ENCODE data around the gene FADS2. TPM values are rescaled to one million over a fixed set of nuclear protein-coding genes. Genes with fewer than 3 reads are reported as not detected.

The FADS2 gene
- total and polyA plus RNA-seq, 10 of the 15 experiments (the other 5 are each of a cell fraction or from before 2014, with no cell fraction given), result 3.3 to 313 (median 149) TPM

DNA sequence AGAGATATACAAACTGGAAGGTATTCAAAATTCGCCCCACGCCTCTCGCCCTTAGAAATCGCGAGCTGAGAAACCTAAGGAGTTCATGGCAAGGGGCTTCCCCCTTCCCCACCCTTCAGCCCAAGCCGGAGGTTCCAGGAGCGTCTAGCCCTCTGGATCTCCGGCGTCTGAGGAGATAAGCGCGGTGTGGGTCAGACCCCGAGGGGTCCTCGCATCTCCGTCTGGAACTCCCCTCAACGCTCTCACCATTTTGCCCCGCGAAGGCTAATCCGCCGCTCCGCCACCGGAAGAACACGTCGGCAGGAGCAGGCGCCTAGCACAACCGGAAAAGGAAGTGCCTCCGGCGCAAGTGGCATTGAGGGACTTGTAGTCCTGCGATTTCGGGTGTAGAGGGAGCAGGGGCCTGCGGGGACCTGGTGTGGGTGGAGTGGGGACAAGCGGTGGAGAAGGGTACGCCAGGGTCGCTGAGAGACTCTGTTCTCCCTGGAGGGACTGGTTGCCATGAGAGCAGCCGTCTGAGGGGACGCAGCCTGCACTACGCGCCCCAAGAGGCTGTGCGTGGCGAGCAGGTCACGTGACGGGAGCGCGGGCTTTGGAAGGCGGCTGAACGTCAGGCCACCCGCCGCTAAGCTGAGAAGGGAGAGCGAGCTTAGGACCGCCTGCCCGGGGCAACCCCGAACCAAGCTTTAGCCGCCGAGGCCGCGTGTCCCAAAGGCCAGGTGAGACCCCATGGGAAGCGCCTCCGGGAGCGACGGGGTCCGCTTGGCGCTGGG lies 35.6 kb upstream of the FADS2 start, which contains the start of the genes FEN1 and TMEM258 (continued):
- TF ChIP-seq, protein P1, sequence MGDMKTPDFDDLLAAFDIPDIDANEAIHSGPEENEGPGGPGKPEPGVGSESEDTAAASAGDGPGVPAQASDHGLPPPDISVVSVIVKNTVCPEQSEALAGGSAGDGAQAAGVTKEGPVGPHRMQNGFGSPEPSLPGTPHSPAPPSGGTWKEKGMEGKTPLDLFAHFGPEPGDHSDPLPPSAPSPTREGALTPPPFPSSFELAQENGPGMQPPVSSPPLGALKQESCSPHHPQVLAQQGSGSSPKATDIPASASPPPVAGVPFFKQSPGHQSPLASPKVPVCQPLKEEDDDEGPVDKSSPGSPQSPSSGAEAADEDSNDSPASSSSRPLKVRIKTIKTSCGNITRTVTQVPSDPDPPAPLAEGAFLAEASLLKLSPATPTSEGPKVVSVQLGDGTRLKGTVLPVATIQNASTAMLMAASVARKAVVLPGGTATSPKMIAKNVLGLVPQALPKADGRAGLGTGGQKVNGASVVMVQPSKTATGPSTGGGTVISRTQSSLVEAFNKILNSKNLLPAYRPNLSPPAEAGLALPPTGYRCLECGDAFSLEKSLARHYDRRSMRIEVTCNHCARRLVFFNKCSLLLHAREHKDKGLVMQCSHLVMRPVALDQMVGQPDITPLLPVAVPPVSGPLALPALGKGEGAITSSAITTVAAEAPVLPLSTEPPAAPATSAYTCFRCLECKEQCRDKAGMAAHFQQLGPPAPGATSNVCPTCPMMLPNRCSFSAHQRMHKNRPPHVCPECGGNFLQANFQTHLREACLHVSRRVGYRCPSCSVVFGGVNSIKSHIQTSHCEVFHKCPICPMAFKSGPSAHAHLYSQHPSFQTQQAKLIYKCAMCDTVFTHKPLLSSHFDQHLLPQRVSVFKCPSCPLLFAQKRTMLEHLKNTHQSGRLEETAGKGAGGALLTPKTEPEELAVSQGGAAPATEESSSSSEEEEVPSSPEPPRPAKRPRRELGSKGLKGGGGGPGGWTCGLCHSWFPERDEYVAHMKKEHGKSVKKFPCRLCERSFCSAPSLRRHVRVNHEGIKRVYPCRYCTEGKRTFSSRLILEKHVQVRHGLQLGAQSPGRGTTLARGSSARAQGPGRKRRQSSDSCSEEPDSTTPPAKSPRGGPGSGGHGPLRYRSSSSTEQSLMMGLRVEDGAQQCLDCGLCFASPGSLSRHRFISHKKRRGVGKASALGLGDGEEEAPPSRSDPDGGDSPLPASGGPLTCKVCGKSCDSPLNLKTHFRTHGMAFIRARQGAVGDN (IDR thresholded peaks at IDR 0.05), result peak; percentile 25
- TF ChIP-seq PAX5 (IDR thresholded peaks at IDR 0.05; ENCODE audit: borderline replicate concordance, low read depth, low read length), result peak; percentile 20; the same call in 1 of the 2 replicates
- 0 out of 2 replicates have a peak, but pooled peaks have one; percentile 17 for TF ChIP-seq MTA2 (IDR thresholded peaks at IDR 0.05; ENCODE audit: low read depth)
- TF ChIP-seq TAF1 (IDR thresholded peaks at IDR 0.05; ENCODE audit: borderline replicate concordance, low read depth, low read length), result peak; percentile 91
- peak; percentile 92; the same call in 1 of the 2 replicates for TF ChIP-seq SMAD5 (IDR thresholded peaks at IDR 0.05; ENCODE audit: low read depth)
- TF ChIP-seq BCL11A (IDR thresholded peaks at IDR 0.05; ENCODE audit: low read depth, low read length), result no peak
- TF ChIP-seq SMC3 (IDR thresholded peaks at IDR 0.05; ENCODE audit: borderline replicate concordance, low read length), result no peak; the same call in 1 of the 2 replicates
- peak; percentile 20; the same call in 1 of the 2 replicates for TF ChIP-seq BACH1 (IDR thresholded peaks at IDR 0.05; ENCODE audit: borderline replicate concordance)
- no peak for TF ChIP-seq HDAC6 (IDR thresholded peaks at IDR 0.05; ENCODE audit: unreplicated experiment)
- TF ChIP-seq DPF2 (IDR thresholded peaks at IDR 0.05), result peak; percentile 19
- TF ChIP-seq, protein P2, sequence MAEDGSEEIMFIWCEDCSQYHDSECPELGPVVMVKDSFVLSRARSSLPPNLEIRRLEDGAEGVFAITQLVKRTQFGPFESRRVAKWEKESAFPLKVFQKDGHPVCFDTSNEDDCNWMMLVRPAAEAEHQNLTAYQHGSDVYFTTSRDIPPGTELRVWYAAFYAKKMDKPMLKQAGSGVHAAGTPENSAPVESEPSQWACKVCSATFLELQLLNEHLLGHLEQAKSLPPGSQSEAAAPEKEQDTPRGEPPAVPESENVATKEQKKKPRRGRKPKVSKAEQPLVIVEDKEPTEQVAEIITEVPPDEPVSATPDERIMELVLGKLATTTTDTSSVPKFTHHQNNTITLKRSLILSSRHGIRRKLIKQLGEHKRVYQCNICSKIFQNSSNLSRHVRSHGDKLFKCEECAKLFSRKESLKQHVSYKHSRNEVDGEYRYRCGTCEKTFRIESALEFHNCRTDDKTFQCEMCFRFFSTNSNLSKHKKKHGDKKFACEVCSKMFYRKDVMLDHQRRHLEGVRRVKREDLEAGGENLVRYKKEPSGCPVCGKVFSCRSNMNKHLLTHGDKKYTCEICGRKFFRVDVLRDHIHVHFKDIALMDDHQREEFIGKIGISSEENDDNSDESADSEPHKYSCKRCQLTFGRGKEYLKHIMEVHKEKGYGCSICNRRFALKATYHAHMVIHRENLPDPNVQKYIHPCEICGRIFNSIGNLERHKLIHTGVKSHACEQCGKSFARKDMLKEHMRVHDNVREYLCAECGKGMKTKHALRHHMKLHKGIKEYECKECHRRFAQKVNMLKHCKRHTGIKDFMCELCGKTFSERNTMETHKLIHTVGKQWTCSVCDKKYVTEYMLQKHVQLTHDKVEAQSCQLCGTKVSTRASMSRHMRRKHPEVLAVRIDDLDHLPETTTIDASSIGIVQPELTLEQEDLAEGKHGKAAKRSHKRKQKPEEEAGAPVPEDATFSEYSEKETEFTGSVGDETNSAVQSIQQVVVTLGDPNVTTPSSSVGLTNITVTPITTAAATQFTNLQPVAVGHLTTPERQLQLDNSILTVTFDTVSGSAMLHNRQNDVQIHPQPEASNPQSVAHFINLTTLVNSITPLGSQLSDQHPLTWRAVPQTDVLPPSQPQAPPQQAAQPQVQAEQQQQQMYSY (CRISPR knock-in tag; IDR thresholded peaks at IDR 0.05), result peak; percentile 85
- no peak for TF ChIP-seq RAD21 (IDR thresholded peaks at IDR 0.05; ENCODE audit: insufficient read depth, low read depth, low read length)
- peak; percentile 72; the same call in 1 of the 2 replicates for TF ChIP-seq SPI1 (IDR thresholded peaks at IDR 0.05; ENCODE audit: borderline replicate concordance, insufficient read depth, low read depth, low read length)
- peak; percentile 82; the same call in 1 of the 2 replicates for TF ChIP-seq CHD1 (IDR thresholded peaks at IDR 0.05; ENCODE audit: low read depth, low read length)
- TF ChIP-seq, protein P3, sequence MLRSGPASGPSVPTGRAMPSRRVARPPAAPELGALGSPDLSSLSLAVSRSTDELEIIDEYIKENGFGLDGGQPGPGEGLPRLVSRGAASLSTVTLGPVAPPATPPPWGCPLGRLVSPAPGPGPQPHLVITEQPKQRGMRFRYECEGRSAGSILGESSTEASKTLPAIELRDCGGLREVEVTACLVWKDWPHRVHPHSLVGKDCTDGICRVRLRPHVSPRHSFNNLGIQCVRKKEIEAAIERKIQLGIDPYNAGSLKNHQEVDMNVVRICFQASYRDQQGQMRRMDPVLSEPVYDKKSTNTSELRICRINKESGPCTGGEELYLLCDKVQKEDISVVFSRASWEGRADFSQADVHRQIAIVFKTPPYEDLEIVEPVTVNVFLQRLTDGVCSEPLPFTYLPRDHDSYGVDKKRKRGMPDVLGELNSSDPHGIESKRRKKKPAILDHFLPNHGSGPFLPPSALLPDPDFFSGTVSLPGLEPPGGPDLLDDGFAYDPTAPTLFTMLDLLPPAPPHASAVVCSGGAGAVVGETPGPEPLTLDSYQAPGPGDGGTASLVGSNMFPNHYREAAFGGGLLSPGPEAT (IDR thresholded peaks at IDR 0.05; ENCODE audit: low read depth), result peak; percentile 92
- TF ChIP-seq CREM (IDR thresholded peaks at IDR 0.05; ENCODE audit: low read depth), result peak; percentile 89
- TF ChIP-seq, protein P4, sequence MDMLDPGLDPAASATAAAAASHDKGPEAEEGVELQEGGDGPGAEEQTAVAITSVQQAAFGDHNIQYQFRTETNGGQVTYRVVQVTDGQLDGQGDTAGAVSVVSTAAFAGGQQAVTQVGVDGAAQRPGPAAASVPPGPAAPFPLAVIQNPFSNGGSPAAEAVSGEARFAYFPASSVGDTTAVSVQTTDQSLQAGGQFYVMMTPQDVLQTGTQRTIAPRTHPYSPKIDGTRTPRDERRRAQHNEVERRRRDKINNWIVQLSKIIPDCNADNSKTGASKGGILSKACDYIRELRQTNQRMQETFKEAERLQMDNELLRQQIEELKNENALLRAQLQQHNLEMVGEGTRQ (IDR thresholded peaks at IDR 0.05; ENCODE audit: borderline replicate concordance, low read depth, low read length), result peak; percentile 92
- 0 out of 2 replicates have a peak, but pooled peaks have one; percentile 19 for TF ChIP-seq ESRRA (IDR thresholded peaks at IDR 0.05; ENCODE audit: low read length)
- peak; percentile 76 for TF ChIP-seq CREB1 (IDR thresholded peaks at IDR 0.05; ENCODE audit: low read depth)
- TF ChIP-seq GATAD2B (conservative IDR thresholded peaks at IDR 0.05; ENCODE audit: low read depth), result no peak; the same call in 1 of the 2 replicates

Data from GM12878 (cell line).